Stimulated activated CD8-positive, alpha-beta memory T cell treated with anti-CD3 and anti-CD28 coated beads, Interleukin-7, amount 100 ng/mL, for 24 hours (primary cell): Measurements from ENCODE around the gene CCDC87.
A peak's percentile ranks its signal among the peaks of the same experiment; 100 is the strongest.
"Not testable (repeated sequence)": the region's sequence is repeated elsewhere in the genome, so short reads cannot be mapped to it uniquely, and the experiment has no call there.

ENCODE experiments used
- DNase-seq: peaks from one replicate; pipeline ENCODE4 v3.0.0-alpha.2; 2020; ENCODE audit warnings: low read depth

Gene CCDC87

DNA sequence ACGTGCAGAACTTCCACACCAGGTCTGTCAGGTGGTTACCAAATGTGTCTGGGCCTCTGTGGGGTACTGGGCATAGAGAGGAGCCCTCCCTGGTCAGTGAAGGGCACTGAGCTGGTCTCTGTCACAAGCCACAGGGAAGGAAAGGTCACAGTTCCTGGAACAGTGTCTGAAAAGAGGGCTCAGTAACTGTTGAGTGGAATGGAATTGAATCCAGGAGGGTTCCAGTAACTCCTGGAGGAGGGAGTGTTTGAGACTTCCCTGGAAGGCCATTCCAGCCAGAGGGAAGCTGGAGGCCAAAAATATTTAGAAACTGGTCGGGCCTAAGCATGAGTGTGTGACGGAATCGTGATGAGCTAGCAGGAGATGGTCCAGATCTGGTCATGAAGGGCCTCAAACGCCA is 38.3 kb downstream of the CCDC87 start:
- no peak for DNase-seq

DNA sequence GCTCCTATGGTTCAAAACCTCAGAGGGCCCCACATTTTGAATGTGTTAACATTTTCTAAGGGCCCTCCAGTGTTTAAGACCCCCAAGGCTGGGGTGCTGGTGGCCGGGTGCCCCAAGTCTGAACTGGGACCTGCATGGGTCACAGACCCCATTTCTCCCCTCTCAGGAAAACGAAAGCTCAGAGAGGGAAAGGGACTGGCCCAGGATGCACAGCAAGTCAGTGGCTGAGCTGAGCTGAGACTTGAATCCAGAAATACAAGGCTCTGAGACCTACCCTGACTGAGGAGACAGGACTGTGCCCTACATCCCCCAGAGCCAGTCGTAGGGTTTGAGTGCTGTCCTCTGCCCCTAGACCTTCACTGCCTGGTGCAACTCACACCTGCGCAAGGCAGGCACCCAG is 42.0 kb downstream of the CCDC87 start:
- no peak for DNase-seq

DNA sequence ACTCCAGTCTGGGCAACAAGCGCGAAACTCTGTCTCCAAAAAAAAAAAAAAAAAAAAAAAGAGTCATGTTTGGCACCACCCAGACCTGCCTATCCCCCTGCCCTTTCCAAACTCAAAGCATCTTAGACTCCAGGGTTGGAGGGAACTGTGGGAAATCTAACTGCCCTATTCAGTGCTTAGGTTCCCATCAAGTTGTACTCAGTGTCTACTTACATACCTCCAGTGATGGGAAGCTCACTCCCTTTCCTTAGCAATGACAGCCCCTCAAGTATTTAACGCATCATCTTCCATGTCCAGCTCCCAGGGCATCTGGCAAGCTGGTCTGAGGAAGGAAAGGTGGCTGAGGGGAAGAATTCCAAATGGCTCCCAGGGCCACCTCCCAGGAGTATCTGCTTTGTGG is 43.2 kb downstream of the CCDC87 start:
- no peak for DNase-seq

DNA sequence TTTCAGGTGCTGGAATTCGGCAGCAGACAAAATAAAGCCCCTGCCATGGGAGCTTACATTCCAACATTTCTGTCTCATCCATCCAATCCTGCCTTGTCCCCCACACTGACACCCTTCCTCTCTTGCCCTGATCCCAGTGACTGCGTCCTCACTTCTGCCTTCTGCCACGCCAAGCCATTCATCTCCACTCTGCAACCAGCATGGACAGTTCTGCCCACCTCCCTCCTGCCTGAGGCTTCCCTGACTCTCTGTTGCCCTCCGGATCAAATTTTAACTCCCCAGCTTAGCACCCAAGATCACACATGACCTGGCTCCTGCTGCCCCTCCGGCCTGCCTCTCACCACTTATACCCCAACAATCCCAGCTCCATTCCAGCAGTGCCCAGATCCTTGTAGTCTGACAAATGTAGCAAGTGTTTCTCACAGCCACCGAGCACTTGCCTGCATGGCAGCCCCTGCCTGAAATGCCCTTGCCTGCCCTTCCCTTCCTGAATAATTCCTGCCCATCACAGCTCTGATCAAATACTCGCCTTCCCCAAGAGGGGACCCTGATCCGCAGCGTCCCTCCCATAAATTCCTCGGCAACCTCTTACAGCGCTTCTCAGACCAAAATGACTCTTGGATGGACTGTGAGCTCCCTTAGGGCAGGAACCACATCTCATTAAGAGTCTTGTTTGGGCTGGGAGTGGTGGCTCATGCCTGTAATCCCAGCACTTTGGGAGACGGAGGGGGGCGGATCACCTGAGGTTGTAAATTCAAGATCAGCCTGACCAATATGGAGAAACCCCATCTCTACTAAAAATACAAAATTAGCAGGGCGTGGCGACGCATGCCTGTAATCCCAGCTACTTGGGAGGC is 43.9 kb downstream of the CCDC87 start:
- DNase-seq: no peak

DNA sequence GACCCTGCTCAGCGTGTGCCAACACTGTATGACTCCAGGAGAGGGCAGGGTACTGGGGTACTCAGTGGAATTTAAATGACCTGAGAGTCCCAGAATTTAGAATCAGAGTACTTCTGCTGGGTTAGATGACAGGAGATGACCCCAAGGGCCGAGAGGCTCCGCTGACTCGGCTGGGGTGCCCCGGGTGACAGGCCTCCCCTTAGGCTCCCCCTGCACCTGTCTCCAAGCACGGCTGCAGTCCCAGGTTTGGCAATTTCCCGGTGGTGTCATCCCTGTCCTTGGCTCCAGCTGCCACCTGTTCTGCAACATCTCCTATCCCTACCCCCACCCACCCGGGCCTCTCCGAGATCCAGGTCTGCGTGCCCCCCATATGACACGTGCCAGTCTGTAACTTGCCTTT is 44.8 kb downstream of the CCDC87 start:
- DNase-seq: no peak

DNA sequence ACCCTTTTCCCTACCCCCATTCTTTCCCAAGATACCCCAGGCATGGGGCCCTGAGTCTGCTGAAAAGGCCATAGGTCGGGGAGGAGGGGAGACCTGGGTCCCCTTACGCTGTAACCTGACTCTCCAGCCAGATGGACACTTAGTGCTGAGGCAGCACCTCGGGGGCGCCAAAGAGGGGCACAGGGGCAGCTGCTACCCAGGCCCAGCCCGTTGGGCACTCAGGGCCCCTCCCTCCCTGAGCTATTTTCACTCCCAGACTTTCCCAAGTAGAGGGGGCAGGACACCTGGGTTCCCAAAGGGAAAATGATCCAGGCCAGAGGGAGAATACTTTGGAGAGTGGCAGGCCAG is 45.2 kb downstream of the CCDC87 start:
- DNase-seq: no peak

DNA sequence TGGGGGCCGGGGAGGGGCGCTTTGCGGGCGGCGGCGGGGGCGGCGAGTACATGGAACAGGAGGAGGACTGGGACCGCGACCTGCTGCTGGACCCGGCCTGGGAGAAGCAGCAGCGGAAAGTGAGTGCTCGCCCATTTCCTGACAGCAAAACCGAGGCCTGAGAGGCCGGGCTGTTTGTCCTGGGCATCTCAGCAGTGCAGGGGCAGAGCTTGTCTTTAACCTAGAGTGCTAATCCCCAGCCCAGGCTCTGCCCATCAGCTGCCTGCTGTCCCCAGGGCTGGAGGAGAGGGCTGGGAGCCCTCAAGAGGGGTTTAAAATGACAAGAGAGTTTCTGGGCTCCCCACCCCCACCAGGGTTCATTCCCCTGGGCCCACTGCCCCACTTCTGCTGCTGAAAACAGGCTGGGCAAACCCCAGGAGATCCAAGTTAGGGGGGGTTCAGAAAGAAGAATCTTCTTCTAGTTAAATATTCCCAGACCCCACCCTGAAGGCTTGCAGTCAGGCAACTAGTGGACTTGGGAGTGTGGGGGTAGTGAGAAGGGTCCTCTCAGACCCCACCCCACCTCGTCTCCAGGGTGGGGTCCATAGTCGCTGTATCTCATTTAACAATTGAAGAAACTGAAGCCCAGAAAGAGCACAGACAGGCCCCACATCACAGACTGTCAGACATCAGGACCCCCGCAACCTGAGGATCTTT is 45.7 kb downstream of the CCDC87 start:
- DNase-seq: no peak

DNA sequence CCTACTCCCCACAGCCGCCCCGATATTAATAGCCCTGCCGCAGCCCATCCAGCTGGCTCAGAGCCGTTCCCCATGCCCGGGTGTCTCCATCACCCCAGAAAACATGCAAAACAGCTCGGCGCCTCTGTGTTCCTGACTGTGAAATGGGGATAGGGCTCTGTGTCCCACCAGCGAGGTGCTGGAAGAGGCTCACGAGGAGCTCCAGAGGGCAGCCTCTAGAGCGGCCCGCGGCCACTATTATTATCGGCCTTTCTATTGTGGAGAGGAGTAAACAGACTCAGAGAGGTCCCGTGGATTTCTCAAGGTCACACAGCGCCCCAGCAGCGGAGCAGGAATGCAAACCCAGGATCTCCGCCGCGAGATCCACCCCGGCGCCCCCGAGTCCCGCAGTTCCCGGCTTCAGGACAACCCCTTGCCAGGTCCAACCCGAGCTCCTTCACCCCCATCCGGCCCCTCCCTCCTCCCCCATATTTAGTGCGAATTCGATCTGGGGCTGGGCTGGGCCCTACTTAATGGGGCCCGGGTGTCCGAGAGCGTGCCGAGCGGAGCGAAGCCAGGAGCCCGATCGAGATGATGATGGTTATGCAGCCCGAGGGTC is 46.4 kb downstream of the CCDC87 start, which contains the start of gene ACTN3:
Gene ACTN3, plus strand, starts transcription at position 536 of the 598 bp plus-strand sequence. Its CDS starts 35 bp downstream, at position 571.
- DNase-seq: no peak

DNA sequence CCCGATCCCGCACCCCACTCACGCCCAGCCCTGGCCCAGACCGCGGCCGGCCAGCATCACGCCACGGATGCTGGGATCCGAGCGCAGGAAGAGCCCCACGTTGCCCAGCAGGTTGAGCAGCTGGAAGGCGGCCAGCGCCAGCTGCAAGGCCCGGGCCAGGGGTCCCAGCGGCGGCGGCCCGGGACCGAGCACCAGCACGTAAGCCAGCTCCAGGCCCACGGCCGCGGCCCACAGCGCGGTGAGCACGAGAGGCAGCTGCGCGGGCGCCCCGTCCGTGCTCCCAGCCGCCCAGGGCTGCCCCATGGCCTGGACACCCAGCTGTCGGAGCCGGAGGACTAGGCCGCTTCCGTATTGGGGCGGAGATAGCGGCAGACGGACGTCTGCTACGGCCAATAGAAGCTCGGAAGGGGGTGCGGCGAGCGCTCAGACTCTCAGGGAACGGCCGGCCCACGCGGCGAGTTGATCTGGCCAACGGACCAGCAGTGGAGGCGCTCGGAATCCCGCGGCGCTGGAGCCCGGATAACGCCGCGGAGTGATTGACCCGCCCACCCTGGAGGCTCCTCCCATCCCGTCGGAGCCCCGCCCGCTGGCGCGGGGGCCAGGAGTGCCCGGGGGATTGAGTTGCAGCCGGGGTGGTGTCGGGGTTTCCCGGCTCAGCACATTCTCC is 47.0 kb downstream of the CCDC87 start, which contains the start of gene ZDHHC24:
Gene ZDHHC24, minus strand, starts transcription at position 348 of the 667 bp plus-strand sequence. Its CDS starts 45 bp downstream, at position 303.
- peak; percentile 75 for DNase-seq

DNA sequence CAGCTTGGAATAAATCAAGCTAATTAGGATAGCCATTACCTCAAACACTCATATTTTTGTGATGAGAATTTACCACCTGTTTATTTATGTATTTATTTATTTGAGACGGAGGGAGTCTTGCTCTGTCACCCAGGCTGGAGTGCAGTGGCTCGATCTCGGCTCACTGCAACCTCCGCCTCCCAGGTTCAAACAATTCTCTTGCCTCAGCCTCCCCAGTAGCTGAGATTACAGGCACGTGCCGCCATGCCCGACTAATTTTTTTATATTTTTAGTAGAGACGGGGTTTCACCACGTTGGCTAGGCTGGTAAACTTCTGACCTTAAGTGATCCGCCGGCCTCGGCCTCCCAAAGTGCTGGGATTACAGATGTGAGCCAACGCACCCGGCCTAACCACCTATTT is 47.9 kb downstream of the CCDC87 start:
- DNase-seq: not testable (repeated sequence)

DNA sequence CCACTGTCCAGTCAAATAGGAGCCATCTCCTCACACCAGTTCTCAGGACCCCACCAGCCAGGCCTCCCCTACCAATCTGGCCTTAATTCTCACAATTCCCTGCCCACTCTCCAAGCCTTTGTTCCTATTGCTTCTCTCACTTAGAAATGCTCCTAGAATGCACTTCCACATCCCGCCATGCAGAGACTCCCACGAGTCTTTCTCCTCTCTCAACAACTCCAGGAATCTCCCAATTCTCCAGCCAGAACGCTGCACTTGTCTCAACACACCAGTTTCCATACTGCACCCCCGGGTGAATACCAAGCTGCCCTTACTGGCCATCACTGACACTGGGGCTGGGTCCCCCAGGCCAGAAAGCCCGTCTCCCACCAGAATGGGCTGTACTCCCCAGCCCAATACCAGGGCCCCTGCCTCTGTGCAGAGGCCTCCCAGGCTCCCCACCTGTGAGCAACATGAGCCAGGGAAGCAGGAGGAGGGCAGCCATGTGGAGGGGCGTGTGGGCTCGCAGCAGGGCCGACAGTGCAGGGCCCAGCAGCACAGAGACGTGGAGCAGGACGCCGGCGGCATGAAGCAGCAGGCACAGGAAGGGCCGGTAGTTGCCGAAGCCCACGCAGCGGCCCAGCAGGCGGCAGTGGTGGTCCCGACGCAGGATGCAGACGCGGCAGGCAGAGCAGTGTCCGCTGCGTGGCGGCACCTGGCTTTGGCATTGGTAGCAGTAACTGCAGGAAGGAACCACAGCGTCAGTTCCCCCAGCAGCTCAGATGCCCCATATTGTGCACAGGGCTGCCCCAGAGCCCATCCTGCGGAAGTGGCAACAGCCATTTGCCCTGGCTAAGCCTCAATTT is 49.4 kb downstream of the CCDC87 start:
- peak; percentile 18 for DNase-seq

DNA sequence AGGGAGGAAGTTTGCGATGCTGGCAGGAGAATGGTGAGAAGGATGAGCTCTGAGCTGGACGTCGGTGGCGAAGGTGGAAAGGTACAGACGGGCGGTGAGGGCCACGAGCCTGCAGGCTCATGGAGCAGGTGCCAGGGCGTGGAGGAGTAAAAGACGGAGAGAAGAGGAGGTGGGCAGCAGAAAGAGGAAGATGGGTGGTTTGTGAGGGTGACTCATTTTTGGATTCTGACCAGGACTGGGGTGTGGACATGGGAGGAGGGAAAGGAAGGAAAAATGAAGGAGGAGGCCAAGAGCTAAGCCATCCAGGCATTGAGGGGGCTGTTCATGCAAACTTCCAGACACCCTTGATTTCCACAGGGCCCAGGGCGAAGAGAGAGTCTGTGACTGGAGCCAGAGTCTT is 50.5 kb downstream of the CCDC87 start:
- DNase-seq: no peak

DNA sequence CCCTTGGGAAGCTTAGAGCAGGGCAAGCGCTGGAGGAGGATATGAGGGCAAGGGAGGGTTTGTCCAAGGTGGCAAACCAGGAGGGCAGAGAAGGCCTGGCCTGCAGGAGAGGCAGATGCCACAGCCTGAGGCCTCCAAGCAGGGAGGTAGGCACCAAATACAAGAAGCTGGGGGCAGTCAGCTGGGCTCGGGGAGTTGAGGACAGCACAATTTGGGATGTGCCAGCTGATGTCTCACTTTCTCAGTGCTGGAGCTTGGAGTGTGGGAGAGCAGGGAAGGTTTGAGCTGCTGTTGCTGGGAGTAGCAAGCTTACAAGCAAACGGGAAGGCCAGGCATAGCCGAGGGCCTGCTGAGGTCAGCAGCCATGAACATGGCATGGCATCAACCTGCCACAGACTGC is 51.0 kb downstream of the CCDC87 start:
- no peak for DNase-seq

DNA sequence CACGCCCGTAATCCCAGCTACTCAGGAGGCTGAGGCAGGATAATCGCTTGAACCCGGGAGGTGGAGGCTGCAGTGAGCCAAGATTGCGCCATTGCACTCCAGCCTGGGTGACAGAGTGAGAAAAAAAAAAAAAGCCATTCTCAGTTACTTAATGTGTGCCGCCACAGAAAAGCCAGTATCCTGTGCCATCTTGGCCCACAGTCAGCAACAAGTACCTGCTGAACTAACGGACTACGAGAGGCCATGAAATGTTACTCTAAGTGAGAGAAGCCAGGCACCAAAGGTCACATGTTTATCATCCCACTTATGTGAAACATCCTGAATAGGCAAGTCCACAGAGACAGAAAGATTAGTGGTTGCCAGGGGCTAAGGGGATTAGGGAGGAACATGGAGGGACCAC is 52.3 kb downstream of the CCDC87 start:
- not testable (repeated sequence) for DNase-seq
